ENCODE results near the gene RASA2.

DNA sequence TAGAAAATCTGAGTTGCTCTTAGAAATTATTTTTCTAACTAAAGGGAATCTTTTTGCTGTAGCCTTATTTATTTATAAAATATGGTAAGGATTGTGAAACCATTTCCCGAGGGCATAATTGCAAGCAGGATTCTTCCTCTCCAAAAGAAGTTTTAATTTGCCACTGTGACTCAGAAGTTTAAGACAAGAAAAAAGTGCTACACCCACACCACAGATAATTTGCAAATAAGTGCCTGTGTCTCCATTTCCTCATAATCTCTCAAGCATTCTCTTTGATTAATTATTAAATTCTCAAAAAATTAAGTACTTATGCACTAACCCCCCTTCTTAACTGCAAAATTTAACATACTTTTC is 43.6 kb downstream of the RASA2 start:
- no peak for TF ChIP-seq POLR2AphosphoS5 (IDR thresholded peaks at IDR 0.05; ENCODE audit: low read depth, low read length)
- TF ChIP-seq, protein P1, sequence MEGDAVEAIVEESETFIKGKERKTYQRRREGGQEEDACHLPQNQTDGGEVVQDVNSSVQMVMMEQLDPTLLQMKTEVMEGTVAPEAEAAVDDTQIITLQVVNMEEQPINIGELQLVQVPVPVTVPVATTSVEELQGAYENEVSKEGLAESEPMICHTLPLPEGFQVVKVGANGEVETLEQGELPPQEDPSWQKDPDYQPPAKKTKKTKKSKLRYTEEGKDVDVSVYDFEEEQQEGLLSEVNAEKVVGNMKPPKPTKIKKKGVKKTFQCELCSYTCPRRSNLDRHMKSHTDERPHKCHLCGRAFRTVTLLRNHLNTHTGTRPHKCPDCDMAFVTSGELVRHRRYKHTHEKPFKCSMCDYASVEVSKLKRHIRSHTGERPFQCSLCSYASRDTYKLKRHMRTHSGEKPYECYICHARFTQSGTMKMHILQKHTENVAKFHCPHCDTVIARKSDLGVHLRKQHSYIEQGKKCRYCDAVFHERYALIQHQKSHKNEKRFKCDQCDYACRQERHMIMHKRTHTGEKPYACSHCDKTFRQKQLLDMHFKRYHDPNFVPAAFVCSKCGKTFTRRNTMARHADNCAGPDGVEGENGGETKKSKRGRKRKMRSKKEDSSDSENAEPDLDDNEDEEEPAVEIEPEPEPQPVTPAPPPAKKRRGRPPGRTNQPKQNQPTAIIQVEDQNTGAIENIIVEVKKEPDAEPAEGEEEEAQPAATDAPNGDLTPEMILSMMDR (IDR thresholded peaks at IDR 0.05), result no peak
